ENCODE results near the gene U2AF2. TPM values are rescaled to one million over a fixed set of nuclear protein-coding genes. Genes with fewer than 3 reads are reported as not detected.

U2AF2 gene
- total and polyA plus RNA-seq, 2 of the 8 experiments (the other 6 are each of a cell fraction or from before 2014, with no cell fraction given) = 162 to 252 TPM

- no peak overlapping the region for H3K4me3 ChIP-seq (ENCODE audit: extremely low read depth in 1 of 4, insufficient read depth in 2 of 4, low read depth in 3 of 4, low read length in 4 of 4)
- WGBS, 2 experiments (ENCODE audit: extremely low coverage in 1 of 2, insufficient coverage in 1 of 2, insufficient read length in 1 of 2, insufficient replicate concordance in 2 of 2, low coverage in 1 of 2, low lambda C conversion rate in 2 of 2, missing lambda C conversion rate in 1 of 2) = 95% methylated on average over 24 of the region's 40 CpGs; no CpG with 5 or more reads in 1 of the 2 experiments
- H4K91ac ChIP-seq (replicated peaks; ENCODE audit: insufficient read length, low read length) = no peak overlapping the region
- no peak overlapping the region for H3K56ac ChIP-seq (replicated peaks; ENCODE audit: insufficient read length, low read depth, low read length)
- H2BK120ac ChIP-seq (replicated peaks; ENCODE audit: low read depth, low read length) = no peak overlapping the region
- no peak overlapping the region for H3K14ac ChIP-seq (ENCODE audit: insufficient read length)
- peaks cover 1 to 5% of the 10 kb centered on the region in 2 experiments for H4K20me1 ChIP-seq (replicated peaks in 1 of 2; ENCODE audit: control insufficient read depth in 1 of 2, insufficient read depth in 2 of 2, low read length in 2 of 2)
- no peak overlapping the region for H2AFZ ChIP-seq (ENCODE audit: low read length)
- H3K9ac ChIP-seq (replicated peaks in 1 of 4; ENCODE audit: extremely low read depth in 1 of 4, low read depth in 3 of 4, low read length in 3 of 4) = no peak overlapping the region
- H3K79me1 ChIP-seq (ENCODE audit: low read depth, low read length) = no peaks in the 10 kb centered on the region
- H3K27me3 ChIP-seq (replicated peaks in 1 of 4; ENCODE audit: control insufficient read depth in 3 of 4, extremely low read depth in 1 of 4, insufficient read depth in 3 of 4, low read length in 3 of 4) = peaks cover 0 to under 1% (median 0%) of the 10 kb centered on the region in 4 experiments; a peak in 1 of 7 replicates
- H3K4ac ChIP-seq (replicated peaks; ENCODE audit: insufficient read length, low read depth, low read length) = no peak overlapping the region
- H2BK12ac ChIP-seq (ENCODE audit: low read depth, low read length) = no peak overlapping the region
- no peak for DNase-seq (ENCODE audit: low read depth in 1 of 2, low spot score in 2 of 2)
- FAIRE-seq = no peak
- H3K4me1 ChIP-seq (replicated peaks in 1 of 4; ENCODE audit: control insufficient read depth in 3 of 4, insufficient read depth in 4 of 4, low read length in 3 of 4) = peaks cover 0 to 3% (median 0%) of the 10 kb centered on the region in 4 experiments; a peak in 3 of 7 replicates
- no peak overlapping the region for H3K23ac ChIP-seq (ENCODE audit: insufficient read length)
- no peak overlapping the region for H3K4me2 ChIP-seq (ENCODE audit: insufficient read depth in 1 of 2, low read depth in 2 of 2, low read length in 2 of 2)
- no peak overlapping the region for H4K5ac ChIP-seq (ENCODE audit: insufficient read length, low read depth, low read length)
- CTCF ChIA-PET (ENCODE audit: partially characterized antibody) = interaction anchor here (3.2 to 8.0 kb wide), 2 partner anchors 10 to 16 kb away, joined by 9 to 38 read pairs; partner anchors contain the start of gene ZNF865
- no peak overlapping the region for H2BK15ac ChIP-seq (ENCODE audit: low read length)
- H3K27ac ChIP-seq (ENCODE audit: low read depth, low read length) = no peak overlapping the region
- POLR2A ChIA-PET (ENCODE audit: partially characterized antibody) = interaction anchor here (0.9 to 6.8 kb wide), 5 partner anchors 11 to 25 kb away, joined by 3 to 32 read pairs (median 13); partner anchors contain the start of genes CCDC106, FIZ1 and ZNF865
- H2BK20ac ChIP-seq (ENCODE audit: low read length) = no peak overlapping the region
- no peak for TF ChIP-seq NRF1 (IDR thresholded peaks at IDR 0.05; ENCODE audit: low read depth, low read length)
- no peak for TF ChIP-seq CTBP2 (IDR thresholded peaks at IDR 0.05; ENCODE audit: borderline replicate concordance, insufficient read depth, insufficient read length, low read length)
- TF ChIP-seq SUZ12 (IDR thresholded peaks at IDR 0.05; ENCODE audit: low read length) = no peak
- TF ChIP-seq CREB1 (IDR thresholded peaks at IDR 0.05) = no peak
- no peak for TF ChIP-seq SP1 (IDR thresholded peaks at IDR 0.05; ENCODE audit: low read depth, low read length)
- no peak for TF ChIP-seq RFX5 (IDR thresholded peaks at IDR 0.05; ENCODE audit: borderline replicate concordance, low read depth, low read length)
- no peak for TF ChIP-seq YY1 (IDR thresholded peaks at IDR 0.05; ENCODE audit: low read depth, low read length)
- no peak for TF ChIP-seq CBX5 (IDR thresholded peaks at IDR 0.05; ENCODE audit: low read depth, low read length)
- no peak for TF ChIP-seq JUND (IDR thresholded peaks at IDR 0.05; ENCODE audit: low read length)
- TF ChIP-seq, protein P1, sequence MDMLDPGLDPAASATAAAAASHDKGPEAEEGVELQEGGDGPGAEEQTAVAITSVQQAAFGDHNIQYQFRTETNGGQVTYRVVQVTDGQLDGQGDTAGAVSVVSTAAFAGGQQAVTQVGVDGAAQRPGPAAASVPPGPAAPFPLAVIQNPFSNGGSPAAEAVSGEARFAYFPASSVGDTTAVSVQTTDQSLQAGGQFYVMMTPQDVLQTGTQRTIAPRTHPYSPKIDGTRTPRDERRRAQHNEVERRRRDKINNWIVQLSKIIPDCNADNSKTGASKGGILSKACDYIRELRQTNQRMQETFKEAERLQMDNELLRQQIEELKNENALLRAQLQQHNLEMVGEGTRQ (IDR thresholded peaks at IDR 0.05; ENCODE audit: low read length) = no peak
- no peak overlapping the region for H2BK5ac ChIP-seq (ENCODE audit: low read depth, low read length)
- H2AK5ac ChIP-seq (ENCODE audit: low read depth, low read length) = no peak overlapping the region
- H3K79me2 ChIP-seq (ENCODE audit: control insufficient read depth in 1 of 2, insufficient read depth in 2 of 2, low read length in 2 of 2) = no peaks in the 10 kb centered on the region
- no peaks in the 10 kb centered on the region for H3K23me2 ChIP-seq (ENCODE audit: low read depth, low read length)
- peaks cover 0 to 11% (median 3%) of the 10 kb centered on the region in 4 experiments; a peak in 5 of 8 replicates for H3K36me3 ChIP-seq (ENCODE audit: control insufficient read depth in 2 of 4, insufficient read depth in 4 of 4, low read length in 3 of 4)
- H3K9me3 ChIP-seq (ENCODE audit: insufficient read depth in 2 of 2, low read depth in 1 of 2, low read length in 1 of 2) = no peaks in the 10 kb centered on the region
- H4K8ac ChIP-seq (ENCODE audit: extremely low read depth, insufficient read depth, low read length) = no peak overlapping the region
- H3K18ac ChIP-seq (ENCODE audit: extremely low read depth, low read length) = no peak overlapping the region
Measured at GRCh38 chr19:55622242-55622969, 32.4 kb upstream of the U2AF2 start.

Measured in H1 (cell line).